Superior temporal gyrus (tissue), 1 donor: ENCODE measurements around the gene CKAP2L.

Experiments
- DNase-seq: peaks from one replicate; pipeline ENCODE4 v3.0.0-alpha.2; 2016; ENCODE audit errors: extremely low spot score

Gene CKAP2L

GRCh38 chr2:112764071-112765044, at the start of gene CKAP2L:
TSS of gene CKAP2L (minus strand) at chr2:112764609. CDS start at chr2:112764598, 11 bp downstream.
- peak; percentile 97 for DNase-seq

- DNase-seq, result no peak
These were observed 49.0 kb upstream of the CKAP2L start for GRCh38 chr2:112813280-112813966.

GRCh38 chr2:112812318-112813267, 48.2 kb upstream of the CKAP2L start:
- no peak for DNase-seq

GRCh38 chr2:112811841-112812306, 47.5 kb upstream of the CKAP2L start:
- no peak for DNase-seq

GRCh38 chr2:112811276-112811831, 46.9 kb upstream of the CKAP2L start:
- no peak for DNase-seq

- no peak for DNase-seq
These were observed 44.7 kb upstream of the CKAP2L start for GRCh38 chr2:112809112-112809511.

GRCh38 chr2:112807233-112807807, 42.9 kb upstream of the CKAP2L start:
- DNase-seq, result no peak

- no peak for DNase-seq
These were observed 41.1 kb upstream of the CKAP2L start for GRCh38 chr2:112805542-112805941.

GRCh38 chr2:112803691-112804521, 39.5 kb upstream of the CKAP2L start:
- DNase-seq, result no peak

- DNase-seq, result no peak
These were observed 36.6 kb upstream of the CKAP2L start for GRCh38 chr2:112800881-112801583.

- no peak for DNase-seq
These were observed 34.9 kb upstream of the CKAP2L start for GRCh38 chr2:112798979-112799975.

- DNase-seq, result no peak
These were observed 32.1 kb upstream of the CKAP2L start for GRCh38 chr2:112796486-112796885.

- DNase-seq, result no peak
These were observed 31.4 kb upstream of the CKAP2L start for GRCh38 chr2:112795774-112796173.

- DNase-seq, result no peak
These were observed 30.4 kb upstream of the CKAP2L start for GRCh38 chr2:112794841-112795240.

GRCh38 chr2:112794131-112794733, 29.8 kb upstream of the CKAP2L start:
- no peak for DNase-seq

- no peak for DNase-seq
These were observed 29.1 kb upstream of the CKAP2L start for GRCh38 chr2:112793449-112793978.

GRCh38 chr2:112792419-112792818, 28.0 kb upstream of the CKAP2L start:
- no peak for DNase-seq
